Transverse colon (tissue), 4 donors: ENCODE data around the gene SLC12A7. TPM values are rescaled to one million over a fixed set of nuclear protein-coding genes. Genes with fewer than 3 reads are reported as not detected.

ENCODE experiments used
- DNase-seq: peaks from one replicate; pipeline ENCODE4 v3.0.0-alpha.2; 2019
- H3K27ac ChIP-seq, 4 donors: fragments of 200-600 bp; sonication (generic); 2 replicates each; pipeline ENCODE4 v1.5.1; 2016 to 2018; ENCODE audit warnings: inconsistent platforms in 4 of 4
- H3K27me3 ChIP-seq: fragments of 200-600 bp; sonication (generic); 2 replicates; pipeline ENCODE4 v1.5.1; 2017; ENCODE audit warnings: inconsistent platforms
- H3K36me3 ChIP-seq, 4 donors: fragments of 200-600 bp; sonication (generic); 2 replicates each; pipeline ENCODE4 v1.5.1; 2017 to 2019; ENCODE audit warnings: inconsistent platforms in 4 of 4
- H3K4me1 ChIP-seq, 4 donors: fragments of 200-600 bp; sonication (generic); 2 replicates each; pipeline ENCODE4 v1.5.1; 2017 to 2020; ENCODE audit warnings: inconsistent platforms in 4 of 4
- H3K4me3 ChIP-seq, 4 donors: fragments of 200-600 bp; sonication (generic); 1 replicate in 1 of 4; 2 replicates in 3 of 4; pipeline versions ENCODE4 v1.5.1 to v1.6.1; 2017 to 2019; ENCODE audit warnings: inconsistent platforms in 4 of 4
- H3K9me3 ChIP-seq, 2 donors: fragments of 200-600 bp; sonication (generic); 2 replicates each; pipeline ENCODE4 v1.5.1; 2017 to 2019; ENCODE audit warnings: inconsistent platforms in 2 of 2
- CTCF ChIP-seq, 5 experiments: fragments of 200-600 bp in 3 of 5; fragments of 450-650 bp in 2 of 5; sonication (generic) in 3 of 5; IDR thresholded peaks; 1 replicate in 2 of 5; 2 replicates in 3 of 5; pipeline ENCODE4 v1.5.1; 2016 to 2017; ENCODE audit warnings: antibody characterized with exemption in 5 of 5, inconsistent platforms in 3 of 5, mild to moderate bottlenecking in 2 of 5, moderate library complexity in 1 of 5
- EP300 ChIP-seq: sonication (generic); formaldehyde crosslinking; IDR thresholded peaks from one replicate; pipeline ENCODE4 v1.6.1; 2017; ENCODE audit warnings: antibody characterized with exemption, low read depth
- POLR2A ChIP-seq: fragments of 450-650 bp; IDR thresholded peaks from one replicate; pipeline ENCODE4 v1.6.1; 2016; ENCODE audit warnings: antibody characterized with exemption, mild to moderate bottlenecking, moderate library complexity
- POLR2AphosphoS5 ChIP-seq, 3 donors: sonication (generic); formaldehyde crosslinking; IDR thresholded peaks; one replicate each; pipeline ENCODE4 v1.6.1; 2016; ENCODE audit warnings: antibody characterized with exemption in 3 of 3
- WGBS, 2 donors: methylation state at CpG; one replicate each; pipeline ENCODE4 v1.1.5; 2018; ENCODE audit warnings: low coverage in 1 of 2; 5-methylcytosine and 5-hydroxymethylcytosine counted together
- in situ Hi-C, 4 donors: fragments of 200-750 bp; cut with MboI; loops; one replicate each; pipeline versions ENCODE4 v1.15.0 to v1.15.1; 2017; ENCODE audit warnings: low sequenced_read_pairs in 3 of 4, low pct_ligation_motif_present in 1 of 4, low pct_unique_long_range_greater_than_20kb in 1 of 4
- intact Hi-C: fragments of 100-400 bp; cut with DNase I; formaldehyde crosslinking; loops from one replicate; pipeline ENCODE4 v1.15.1; 2023; ENCODE audit warnings: low total_unique reads
- total RNA-seq, 4 donors: library from RNA; depleted of rRNA; stranded (reverse); fragments of >200 nt; gene quantifications; one replicate each; pipeline ENCODE4 v1.1.0, GENCODE V29; 2016

SLC12A7 gene
- total RNA-seq, 4 donors from 2014 or later, result 60.7 to 144 (median 61.4) TPM

DNA sequence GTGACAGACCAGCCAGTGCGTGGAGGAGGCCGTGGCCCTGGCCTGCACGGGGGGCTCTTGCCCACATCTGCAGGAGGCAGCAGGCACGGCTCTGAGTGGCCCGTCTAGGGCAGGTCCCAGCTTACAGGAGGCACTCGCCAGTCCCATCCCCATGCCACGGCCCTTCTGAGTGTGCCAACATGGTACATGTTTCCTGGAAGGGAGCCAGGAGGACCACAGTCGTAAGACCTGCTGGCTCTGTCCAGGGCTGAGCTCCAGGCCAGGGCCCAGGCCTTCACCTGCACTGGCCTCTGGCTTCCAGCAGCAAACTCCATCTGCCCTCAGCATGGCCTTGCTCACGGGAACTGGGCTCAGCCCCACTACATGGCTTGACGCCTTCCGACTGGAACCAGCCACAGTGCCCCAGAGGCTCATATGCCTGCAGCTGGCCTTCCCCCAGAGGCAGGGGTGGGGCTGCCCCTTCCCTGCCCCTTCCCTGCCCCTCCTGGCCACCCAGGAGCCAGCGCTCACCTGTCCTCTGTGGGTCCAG, 99.5 kb downstream of the SLC12A7 start:
- H3K36me3 ChIP-seq, result no peaks in the 10 kb centered on the region
- no peak overlapping the region for H3K27ac ChIP-seq
- DNase-seq, result no peak
- no peak overlapping the region for H3K4me3 ChIP-seq
- H3K4me1 ChIP-seq, result peaks cover 4 to 16% (median 11%) of the 10 kb centered on the region in 4 donors
- in situ Hi-C loops, result loop anchor here in 1 of 4 donors (25.0 kb wide), 1 partner anchor 125 kb away; no protein-coding TSS in a partner anchor
- no peaks in the 10 kb centered on the region for H3K9me3 ChIP-seq
- TF ChIP-seq POLR2A (no peak), EP300 (no peak)
- WGBS, 2 donors, result 78% methylated on average over 12 of the region's 12 CpGs; no CpG with 5 or more reads in 1 of the 2 donors
- intact Hi-C loops, result no loop called here
- peaks cover 43% of the 10 kb centered on the region for H3K27me3 ChIP-seq

GRCh38 chr5:1011741-1012312, 100.0 kb downstream of the SLC12A7 start:
- Histone ChIP-seq H3K27me3 (peaks cover 48% of the 10 kb centered on the region), H3K4me3 (no peak overlapping the region), H3K36me3 (no peaks in the 10 kb centered on the region), H3K4me1 (peaks cover 4 to 16% (median 11%) of the 10 kb centered on the region in 4 donors), H3K27ac (no peak overlapping the region), H3K9me3 (no peaks in the 10 kb centered on the region)
- DNase-seq, result no peak
- 77% methylated on average over 19 of the region's 19 CpGs; no CpG with 5 or more reads in 1 of the 2 donors for WGBS, 2 donors
- TF ChIP-seq EP300, result no peak
- no peak for TF ChIP-seq POLR2AphosphoS5 (IDR thresholded peaks at IDR 0.05)
- no peak for TF ChIP-seq CTCF (IDR thresholded peaks at IDR 0.05)
- no peak for TF ChIP-seq POLR2A
- in situ Hi-C loops, result loop anchor here in 1 of 4 donors (25.0 kb wide), 1 partner anchor 125 kb away; no protein-coding TSS in a partner anchor
- intact Hi-C loops, result no loop called here

DNA sequence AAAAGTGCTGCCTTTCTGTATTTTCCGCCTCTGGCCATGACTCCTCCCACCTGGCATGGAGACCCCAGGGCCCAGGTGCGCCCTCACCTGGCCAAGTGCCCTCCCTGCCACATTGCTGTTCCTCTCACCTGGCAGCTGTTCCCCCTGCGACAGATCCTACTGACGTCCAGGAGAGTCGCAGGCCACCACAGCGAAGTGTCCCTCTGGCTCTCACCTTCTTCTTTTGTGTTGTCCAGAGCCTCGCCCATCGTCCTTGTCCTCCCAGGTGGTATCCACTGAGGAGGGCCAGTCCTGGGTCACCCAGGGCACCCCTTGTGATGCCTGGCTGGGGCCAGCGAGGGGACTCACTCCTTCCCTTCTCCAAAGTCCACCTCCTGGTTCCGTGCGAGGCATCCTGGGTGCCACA, 100.6 kb downstream of the SLC12A7 start:
- Histone ChIP-seq H3K27me3 (peaks cover 54% of the 10 kb centered on the region), H3K9me3 (no peaks in the 10 kb centered on the region), H3K36me3 (no peaks in the 10 kb centered on the region), H3K4me3 (no peak overlapping the region), H3K4me1 (peaks cover 4 to 16% (median 11%) of the 10 kb centered on the region in 4 donors), H3K27ac (no peak overlapping the region)
- no peak for TF ChIP-seq POLR2A
- TF ChIP-seq CTCF (IDR thresholded peaks at IDR 0.05), result peak in 3 of 5 experiments; percentile 34 to 37 (median 36)
- DNase-seq, result peak; percentile 36
- 41% methylated on average over 11 of the region's 11 CpGs; no CpG with 5 or more reads in 1 of the 2 donors for WGBS, 2 donors
- intact Hi-C loops, result no loop called here
- in situ Hi-C loops, result loop anchor here in 1 of 4 donors (25.0 kb wide), 1 partner anchor 126 kb away; no protein-coding TSS in a partner anchor

- no peak for DNase-seq
- WGBS, 2 donors, result 47 to 50% methylated on average over 2 to 12 of the region's 13 CpGs
- no peaks in the 10 kb centered on the region for H3K9me3 ChIP-seq
- TF ChIP-seq POLR2A (no peak), POLR2AphosphoS5 (IDR thresholded peaks at IDR 0.05) (no peak), EP300 (no peak)
- H3K36me3 ChIP-seq, result no peaks in the 10 kb centered on the region
- H3K27ac ChIP-seq, result no peak overlapping the region
- no peak overlapping the region for H3K4me3 ChIP-seq
- peaks cover 4 to 17% (median 11%) of the 10 kb centered on the region in 4 donors for H3K4me1 ChIP-seq
- H3K27me3 ChIP-seq, result peaks cover 60% of the 10 kb centered on the region
- in situ Hi-C loops (loop anchor here in 1 of 4 donors (25.0 kb wide), 1 partner anchor 127 kb away; no protein-coding TSS in a partner anchor), intact Hi-C loops (no loop called here)
Observed at GRCh38 chr5:1010641-1011046, 101.2 kb downstream of the SLC12A7 start.

DNA sequence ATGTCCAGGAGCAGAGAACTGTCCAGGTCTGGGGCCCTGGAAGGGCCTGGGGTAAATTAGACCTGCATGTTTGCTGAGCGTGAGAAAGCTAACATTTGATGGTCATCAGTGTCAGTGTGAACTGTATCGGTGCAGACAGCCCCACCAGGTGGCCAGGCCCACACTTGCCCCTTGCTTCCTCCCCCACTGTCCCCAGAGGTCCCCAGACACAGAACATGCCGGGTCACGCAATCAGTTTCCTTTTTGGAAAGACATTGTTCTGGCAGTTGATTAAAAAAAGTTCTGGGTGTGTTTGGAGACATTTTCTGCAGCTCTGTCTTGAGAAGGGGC, 101.7 kb downstream of the SLC12A7 start:
- no peak for DNase-seq
- TF ChIP-seq EP300 (no peak), POLR2AphosphoS5 (IDR thresholded peaks at IDR 0.05) (no peak), CTCF (IDR thresholded peaks at IDR 0.05) (no peak), POLR2A (no peak)
- intact Hi-C loops, result no loop called here
- Histone ChIP-seq H3K27me3 (peaks cover 65% of the 10 kb centered on the region), H3K36me3 (no peaks in the 10 kb centered on the region), H3K27ac (no peak overlapping the region), H3K4me3 (no peak overlapping the region), H3K9me3 (no peaks in the 10 kb centered on the region), H3K4me1 (peaks cover 4 to 22% (median 15%) of the 10 kb centered on the region in 4 donors)
- 51% methylated on average over 4 of the region's 4 CpGs; no CpG with 5 or more reads in 1 of the 2 donors for WGBS, 2 donors
- in situ Hi-C loops, result loop anchor here in 1 of 4 donors (25.0 kb wide), 1 partner anchor 127 kb away; no protein-coding TSS in a partner anchor
